A673 (cell line): ENCODE measurements around the gene PPARG.

Source experiments
- EZH2 ChIP-seq: fragments of 200-600 bp; sonication (generic); IDR thresholded peaks from 2 replicates; pipeline ENCODE4 v1.6.1; 2017; ENCODE audit warnings: borderline replicate concordance, low read depth, mild to moderate bottlenecking, mixed read lengths, antibody characterized with exemption, low read length; ENCODE audit not compliant: poor library complexity, severe bottlenecking
- TF ChIP-seq, protein P1 (sequence below): fragments of 300-800, 200-600 bp; sonication (generic); conservative IDR thresholded peaks from 2 replicates; pipeline ENCODE4 v1.5.1; 2017; ENCODE audit warnings: low read depth, mild to moderate bottlenecking, antibody characterized with exemption, low read length, moderate library complexity, mixed read lengths

DNA sequence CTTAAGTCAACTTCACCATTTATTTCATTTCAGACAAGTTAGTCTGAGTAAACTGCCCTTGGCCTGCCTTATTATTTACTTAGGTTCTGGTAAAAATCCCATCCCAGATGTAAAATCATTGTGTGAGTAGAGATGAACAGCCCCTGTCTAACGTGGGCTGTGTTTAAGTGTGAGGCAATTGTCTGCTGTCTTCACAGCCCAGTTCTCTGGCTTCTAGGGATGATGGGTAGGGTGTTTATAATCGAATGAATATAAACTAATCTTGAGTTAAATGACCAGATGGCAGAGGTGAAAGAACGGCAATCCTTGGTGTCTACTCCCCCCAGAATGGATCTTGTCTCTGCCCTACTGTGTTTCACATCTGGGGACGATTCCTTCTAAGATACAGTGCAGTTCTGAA, 20.8 kb downstream of the PPARG start:
- TF ChIP-seq, protein P1, sequence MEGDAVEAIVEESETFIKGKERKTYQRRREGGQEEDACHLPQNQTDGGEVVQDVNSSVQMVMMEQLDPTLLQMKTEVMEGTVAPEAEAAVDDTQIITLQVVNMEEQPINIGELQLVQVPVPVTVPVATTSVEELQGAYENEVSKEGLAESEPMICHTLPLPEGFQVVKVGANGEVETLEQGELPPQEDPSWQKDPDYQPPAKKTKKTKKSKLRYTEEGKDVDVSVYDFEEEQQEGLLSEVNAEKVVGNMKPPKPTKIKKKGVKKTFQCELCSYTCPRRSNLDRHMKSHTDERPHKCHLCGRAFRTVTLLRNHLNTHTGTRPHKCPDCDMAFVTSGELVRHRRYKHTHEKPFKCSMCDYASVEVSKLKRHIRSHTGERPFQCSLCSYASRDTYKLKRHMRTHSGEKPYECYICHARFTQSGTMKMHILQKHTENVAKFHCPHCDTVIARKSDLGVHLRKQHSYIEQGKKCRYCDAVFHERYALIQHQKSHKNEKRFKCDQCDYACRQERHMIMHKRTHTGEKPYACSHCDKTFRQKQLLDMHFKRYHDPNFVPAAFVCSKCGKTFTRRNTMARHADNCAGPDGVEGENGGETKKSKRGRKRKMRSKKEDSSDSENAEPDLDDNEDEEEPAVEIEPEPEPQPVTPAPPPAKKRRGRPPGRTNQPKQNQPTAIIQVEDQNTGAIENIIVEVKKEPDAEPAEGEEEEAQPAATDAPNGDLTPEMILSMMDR, result no peak
- no peak for TF ChIP-seq EZH2
